ENCODE data around the gene KRTAP4-12.
"Not testable (repeated sequence)": the region's sequence is repeated elsewhere in the genome, so short reads cannot be mapped to it uniquely, and the experiment has no call there.

DNA sequence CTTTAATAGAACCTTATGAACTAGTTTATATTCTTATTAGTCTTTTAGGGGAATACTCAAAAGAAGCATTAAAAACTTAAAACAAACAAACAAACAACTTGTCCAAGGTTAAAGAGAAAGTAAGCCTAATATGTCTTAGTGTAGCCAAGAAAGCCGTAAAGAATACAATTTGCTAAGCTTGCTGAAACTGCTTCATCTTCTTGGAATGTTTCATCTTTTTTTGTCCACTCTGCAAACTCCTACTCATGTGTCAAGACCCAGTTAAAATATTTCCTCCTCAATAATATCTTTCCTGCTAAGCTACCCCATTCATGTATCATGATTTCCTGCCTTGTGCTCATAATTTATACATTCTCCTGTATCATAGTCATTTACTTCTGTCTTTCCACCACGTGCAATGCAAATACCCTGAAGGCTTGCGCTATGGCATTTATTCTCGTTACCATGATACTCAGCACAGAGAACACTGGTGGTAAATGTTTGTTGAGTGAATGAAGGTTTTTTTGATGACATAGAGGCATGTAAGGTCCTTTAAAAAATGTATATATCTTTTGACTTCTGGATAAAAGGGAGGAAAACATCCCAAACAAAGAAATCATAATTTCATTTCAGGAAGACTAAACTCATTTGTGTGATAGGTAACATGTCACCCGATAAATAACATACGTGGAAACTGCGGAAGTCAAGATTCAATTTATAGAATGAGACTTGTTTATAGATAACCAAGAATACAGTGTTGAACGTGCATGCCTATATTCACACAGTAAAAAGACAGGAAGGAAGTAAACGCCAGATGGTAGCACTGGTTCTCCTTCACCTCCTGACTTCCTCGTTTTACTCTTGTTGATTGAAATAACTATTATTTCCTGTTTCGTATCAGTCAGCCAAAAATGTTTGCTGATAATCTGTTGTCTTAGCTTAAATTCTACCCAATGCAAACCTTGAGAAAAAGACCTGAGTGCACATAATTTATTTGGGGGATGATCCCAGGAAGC is 4.0 kb downstream of the KRTAP4-12 start:
- TF ChIP-seq TARDBP (IDR thresholded peaks at IDR 0.05); FOXA1 (IDR thresholded peaks at IDR 0.05); L3MBTL2 (conservative IDR thresholded peaks at IDR 0.05); FOXK2 (IDR thresholded peaks at IDR 0.05); SUZ12 (IDR thresholded peaks at IDR 0.05); FOXM1 (IDR thresholded peaks at IDR 0.05; ENCODE audit: borderline replicate concordance); SP1 (IDR thresholded peaks at IDR 0.05); BHLHE40 (IDR thresholded peaks at IDR 0.05; ENCODE audit: borderline replicate concordance); ELF4 (IDR thresholded peaks at IDR 0.05); LEF1 (IDR thresholded peaks at IDR 0.05; ENCODE audit: borderline replicate concordance); ARNT (IDR thresholded peaks at IDR 0.05): not testable (repeated sequence)
- TF ChIP-seq, protein P1, sequence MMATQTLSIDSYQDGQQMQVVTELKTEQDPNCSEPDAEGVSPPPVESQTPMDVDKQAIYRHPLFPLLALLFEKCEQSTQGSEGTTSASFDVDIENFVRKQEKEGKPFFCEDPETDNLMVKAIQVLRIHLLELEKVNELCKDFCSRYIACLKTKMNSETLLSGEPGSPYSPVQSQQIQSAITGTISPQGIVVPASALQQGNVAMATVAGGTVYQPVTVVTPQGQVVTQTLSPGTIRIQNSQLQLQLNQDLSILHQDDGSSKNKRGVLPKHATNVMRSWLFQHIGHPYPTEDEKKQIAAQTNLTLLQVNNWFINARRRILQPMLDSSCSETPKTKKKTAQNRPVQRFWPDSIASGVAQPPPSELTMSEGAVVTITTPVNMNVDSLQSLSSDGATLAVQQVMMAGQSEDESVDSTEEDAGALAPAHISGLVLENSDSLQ (IDR thresholded peaks at IDR 0.05) = not testable (repeated sequence)

All from HEK293T (cell line).